ENCODE data around the gene TNRC6B.

DNA sequence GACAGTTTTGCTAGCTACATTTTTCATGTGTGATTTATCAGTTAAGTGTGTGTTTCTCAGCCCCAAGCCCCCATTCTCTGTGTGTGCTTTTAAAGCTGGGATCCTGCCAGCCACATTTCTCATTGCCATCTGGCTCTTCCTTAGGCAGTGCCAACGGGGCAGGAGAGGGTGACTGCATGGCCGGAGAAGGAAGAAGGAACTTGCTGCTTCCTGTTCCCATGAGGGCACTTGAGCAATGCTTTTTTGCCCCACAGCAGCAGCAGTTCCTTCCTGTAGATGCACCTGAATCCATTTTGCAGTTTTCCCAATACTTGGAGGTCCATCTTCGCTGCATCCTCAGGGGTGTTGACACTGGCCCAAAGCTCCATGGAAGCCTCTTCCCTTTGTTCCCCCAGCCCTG, 37.5 kb downstream of the TNRC6B start:
- no peak for TF ChIP-seq CTCF (conservative IDR thresholded peaks at IDR 0.05; ENCODE audit: low read length)
- TF ChIP-seq EZH2phosphoT487 (IDR thresholded peaks at IDR 0.05; ENCODE audit: borderline replicate concordance, low read depth, low read length), result no peak

Data from OCI-LY7 (cell line).